Measurements from ENCODE around the gene ST6GALNAC1. TPM values are rescaled to one million over a fixed set of nuclear protein-coding genes. Genes with fewer than 3 reads are reported as not detected.

ST6GALNAC1 gene
- total RNA-seq, 1 donor from 2014 or later = not detected

- H3K36me3 Mint-ChIP-seq (ENCODE audit: unreplicated experiment) = no peaks in the 10 kb centered on the region
- peaks cover 12% of the 10 kb centered on the region for H3K27me3 Mint-ChIP-seq (ENCODE audit: unreplicated experiment)
- H3K4me3 Mint-ChIP-seq (ENCODE audit: unreplicated experiment) = peak overlapping the region; percentile 37
- H3K9me3 Mint-ChIP-seq (ENCODE audit: unreplicated experiment) = peaks cover 8% of the 10 kb centered on the region
- peak overlapping the region; percentile 81 for H3K27ac Mint-ChIP-seq (ENCODE audit: unreplicated experiment)
- TF ChIP-seq, protein P1, sequence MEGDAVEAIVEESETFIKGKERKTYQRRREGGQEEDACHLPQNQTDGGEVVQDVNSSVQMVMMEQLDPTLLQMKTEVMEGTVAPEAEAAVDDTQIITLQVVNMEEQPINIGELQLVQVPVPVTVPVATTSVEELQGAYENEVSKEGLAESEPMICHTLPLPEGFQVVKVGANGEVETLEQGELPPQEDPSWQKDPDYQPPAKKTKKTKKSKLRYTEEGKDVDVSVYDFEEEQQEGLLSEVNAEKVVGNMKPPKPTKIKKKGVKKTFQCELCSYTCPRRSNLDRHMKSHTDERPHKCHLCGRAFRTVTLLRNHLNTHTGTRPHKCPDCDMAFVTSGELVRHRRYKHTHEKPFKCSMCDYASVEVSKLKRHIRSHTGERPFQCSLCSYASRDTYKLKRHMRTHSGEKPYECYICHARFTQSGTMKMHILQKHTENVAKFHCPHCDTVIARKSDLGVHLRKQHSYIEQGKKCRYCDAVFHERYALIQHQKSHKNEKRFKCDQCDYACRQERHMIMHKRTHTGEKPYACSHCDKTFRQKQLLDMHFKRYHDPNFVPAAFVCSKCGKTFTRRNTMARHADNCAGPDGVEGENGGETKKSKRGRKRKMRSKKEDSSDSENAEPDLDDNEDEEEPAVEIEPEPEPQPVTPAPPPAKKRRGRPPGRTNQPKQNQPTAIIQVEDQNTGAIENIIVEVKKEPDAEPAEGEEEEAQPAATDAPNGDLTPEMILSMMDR (IDR thresholded peaks at IDR 0.05; ENCODE audit: partially characterized antibody, unreplicated experiment) = no peak
- no peak for DNase-seq
- peaks cover 24% of the 10 kb centered on the region for H3K4me1 Mint-ChIP-seq (ENCODE audit: low read depth, unreplicated experiment)
These were observed 49.6 kb downstream of the ST6GALNAC1 start for GRCh38 chr17:76593959-76594358.

- H3K27ac Mint-ChIP-seq (ENCODE audit: unreplicated experiment) = peak overlapping the region; percentile 81
- H3K36me3 Mint-ChIP-seq (ENCODE audit: unreplicated experiment) = peaks cover 4% of the 10 kb centered on the region
- peak; percentile 63 for DNase-seq
- peaks cover 26% of the 10 kb centered on the region for H3K4me1 Mint-ChIP-seq (ENCODE audit: low read depth, unreplicated experiment)
- H3K4me3 Mint-ChIP-seq (ENCODE audit: unreplicated experiment) = peak overlapping the region; percentile 39
- TF ChIP-seq, protein P1 (IDR thresholded peaks at IDR 0.05; ENCODE audit: partially characterized antibody, unreplicated experiment) = peak; percentile 34
- H3K9me3 Mint-ChIP-seq (ENCODE audit: unreplicated experiment) = peaks cover 8% of the 10 kb centered on the region
- peaks cover 13% of the 10 kb centered on the region for H3K27me3 Mint-ChIP-seq (ENCODE audit: unreplicated experiment)
These were observed 50.2 kb downstream of the ST6GALNAC1 start for GRCh38 chr17:76593384-76593826.

GRCh38 chr17:76588182-76588581 is 55.4 kb downstream of the ST6GALNAC1 start:
- no peak overlapping the region for H3K4me3 Mint-ChIP-seq (ENCODE audit: unreplicated experiment)
- peaks cover 18% of the 10 kb centered on the region for H3K27me3 Mint-ChIP-seq (ENCODE audit: unreplicated experiment)
- peaks cover 3% of the 10 kb centered on the region for H3K9me3 Mint-ChIP-seq (ENCODE audit: unreplicated experiment)
- no peak for DNase-seq
- H3K27ac Mint-ChIP-seq (ENCODE audit: unreplicated experiment) = no peak overlapping the region
- TF ChIP-seq, protein P1 (IDR thresholded peaks at IDR 0.05; ENCODE audit: partially characterized antibody, unreplicated experiment) = no peak
- H3K36me3 Mint-ChIP-seq (ENCODE audit: unreplicated experiment) = peaks cover 6% of the 10 kb centered on the region
- H3K4me1 Mint-ChIP-seq (ENCODE audit: low read depth, unreplicated experiment) = peaks cover 16% of the 10 kb centered on the region

DNA sequence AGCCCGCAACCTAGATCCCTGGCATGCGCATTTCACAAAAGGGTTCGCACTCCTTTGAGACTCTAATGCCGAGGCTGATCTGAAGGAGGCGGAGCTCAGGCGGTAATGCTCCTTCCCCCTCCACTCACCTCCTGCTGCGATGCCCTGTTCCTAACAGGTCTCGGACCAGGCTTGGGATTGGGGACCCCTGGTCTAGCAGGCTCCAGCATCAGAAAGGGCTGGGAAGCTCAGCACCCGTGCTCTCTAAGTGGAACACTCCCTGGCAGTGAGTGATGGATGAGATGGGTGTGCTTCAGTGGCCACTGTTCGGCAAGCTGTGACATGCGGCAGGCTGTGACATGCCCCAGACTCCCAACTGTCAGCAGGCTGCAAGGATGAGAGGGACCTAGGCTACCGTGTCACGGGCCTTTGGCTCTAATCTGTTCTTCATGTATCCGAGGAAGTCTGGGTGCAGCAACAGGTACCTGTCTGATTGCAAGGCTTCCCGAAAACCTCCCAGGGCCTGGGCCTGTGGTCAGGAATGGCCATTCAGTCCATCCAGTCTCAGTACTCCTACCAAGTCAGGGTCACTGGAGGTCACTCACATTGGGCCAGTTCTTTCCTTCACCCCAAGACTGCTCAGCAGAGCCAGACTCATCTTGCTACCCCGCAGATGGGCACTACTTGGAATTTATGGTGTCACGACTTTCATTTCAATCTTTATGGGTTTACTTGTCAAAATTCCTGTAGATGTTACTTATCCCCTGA is 56.6 kb downstream of the ST6GALNAC1 start:
- Mint-ChIP-seq H3K9me3 (ENCODE audit: unreplicated experiment) (peaks cover 3% of the 10 kb centered on the region), H3K27ac (ENCODE audit: unreplicated experiment) (no peak overlapping the region), H3K4me3 (ENCODE audit: unreplicated experiment) (peak overlapping the region; percentile 30), H3K27me3 (ENCODE audit: unreplicated experiment) (peaks cover 24% of the 10 kb centered on the region), H3K4me1 (ENCODE audit: low read depth, unreplicated experiment) (peaks cover 16% of the 10 kb centered on the region), H3K36me3 (ENCODE audit: unreplicated experiment) (peaks cover 6% of the 10 kb centered on the region)
- TF ChIP-seq, protein P1 (IDR thresholded peaks at IDR 0.05; ENCODE audit: partially characterized antibody, unreplicated experiment) = no peak
- no peak for DNase-seq

Measured in glutamatergic neuron (in vitro differentiated cells).